Neuronal stem cell (in vitro differentiated cells): ENCODE data around the gene BABAM2.
"Not testable (repeated sequence)": the region's sequence is repeated elsewhere in the genome, so short reads cannot be mapped to it uniquely, and the experiment has no call there.

Source experiments
- DNase-seq: peaks from one replicate; pipeline ENCODE4 v3.0.0-alpha.2; 2013; ENCODE audit warnings: low spot score
- H2AFZ ChIP-seq: one replicate; pipeline ENCODE4 v1.6.1; 2013; ENCODE audit warnings: mild to moderate bottlenecking, low read length, inconsistent platforms
- H2AK5ac ChIP-seq: 2 replicates; pipeline ENCODE4 v1.6.1; 2013; ENCODE audit warnings: low read depth, mild to moderate bottlenecking, inconsistent platforms, low read length, moderate library complexity, mixed read lengths
- H2BK120ac ChIP-seq: 2 replicates; pipeline ENCODE4 v1.6.1; 2013; ENCODE audit warnings: low read depth, mild to moderate bottlenecking, inconsistent platforms, low read length, moderate library complexity, mixed read lengths
- H2BK12ac ChIP-seq: one replicate; pipeline ENCODE4 v1.6.1; 2013; ENCODE audit warnings: low read length, inconsistent platforms
- H2BK15ac ChIP-seq: 2 replicates; pipeline ENCODE4 v1.6.1; 2013; ENCODE audit warnings: mild to moderate bottlenecking, low read length, inconsistent platforms, mixed read lengths
- H2BK5ac ChIP-seq: one replicate; pipeline ENCODE4 v1.6.1; 2013; ENCODE audit warnings: inconsistent platforms, mild to moderate bottlenecking, low read length, moderate library complexity
- H3K14ac ChIP-seq: one replicate; pipeline ENCODE4 v1.6.1; 2013; ENCODE audit warnings: low read length, inconsistent platforms
- H3K18ac ChIP-seq: 2 replicates; pipeline ENCODE4 v1.6.1; 2013; ENCODE audit warnings: low read length, inconsistent platforms
- H3K23ac ChIP-seq: 2 replicates; pipeline ENCODE4 v1.6.1; 2013; ENCODE audit warnings: low read depth, mild to moderate bottlenecking, mixed read lengths, low read length, inconsistent platforms; ENCODE audit not compliant: poor library complexity
- H3K27ac ChIP-seq: replicated peaks from 3 replicates; pipeline ENCODE4 v1.5.1; 2013; ENCODE audit warnings: low read length, inconsistent platforms
- H3K27me3 ChIP-seq, 3 experiments: 2 replicates each; pipeline ENCODE4 v1.6.1; 2013; ENCODE audit warnings: low read length in 3 of 3, mild to moderate bottlenecking in 2 of 3, inconsistent platforms in 1 of 3, low read depth in 1 of 3, mixed read lengths in 1 of 3, moderate library complexity in 1 of 3; ENCODE audit not compliant: control insufficient read depth in 3 of 3, insufficient read depth in 3 of 3
- H3K36me3 ChIP-seq, 2 donors: replicated peaks in 1 of 2; 2 replicates each; pipeline ENCODE4 v1.6.1; 2013; ENCODE audit warnings: low read length in 2 of 2; ENCODE audit not compliant: control insufficient read depth in 2 of 2, insufficient read depth in 2 of 2
- H3K4ac ChIP-seq: 2 replicates; pipeline ENCODE4 v1.6.1; 2013; ENCODE audit warnings: inconsistent platforms, mild to moderate bottlenecking, low read length, moderate library complexity
- H3K4me1 ChIP-seq, 2 donors: 1 replicate in 1 of 2; 2 replicates in 1 of 2; pipeline ENCODE4 v1.6.1; 2013; ENCODE audit warnings: low read length in 2 of 2, low read depth in 1 of 2; ENCODE audit not compliant: control insufficient read depth in 2 of 2, insufficient read depth in 1 of 2
- H3K4me2 ChIP-seq: one replicate; pipeline ENCODE4 v1.6.1; 2013; ENCODE audit warnings: mild to moderate bottlenecking, low read length, inconsistent platforms; ENCODE audit not compliant: insufficient read depth, poor library complexity, severe bottlenecking
- H3K4me3 ChIP-seq, 2 donors: 2 replicates each; pipeline ENCODE4 v1.5.1; 2013; ENCODE audit warnings: low read length in 2 of 2, mild to moderate bottlenecking in 2 of 2, inconsistent platforms in 1 of 2, moderate library complexity in 1 of 2
- H3K79me1 ChIP-seq: one replicate; pipeline ENCODE4 v1.6.1; 2013; ENCODE audit warnings: low read depth, mild to moderate bottlenecking, inconsistent platforms, low read length, moderate library complexity
- H3K9ac ChIP-seq: one replicate; pipeline ENCODE4 v1.6.1; 2013; ENCODE audit warnings: mild to moderate bottlenecking, low read depth, low read length, inconsistent platforms; ENCODE audit not compliant: poor library complexity
- H3K9me3 ChIP-seq, 2 donors: replicated peaks in 1 of 2; 2 replicates each; pipeline versions ENCODE3 to v1.6.1; 2013; ENCODE audit warnings: low read length in 2 of 2, mild to moderate bottlenecking in 2 of 2, inconsistent platforms in 1 of 2, low read depth in 1 of 2, mixed read lengths in 1 of 2, moderate library complexity in 1 of 2; ENCODE audit not compliant: control insufficient read depth in 2 of 2, insufficient read depth in 1 of 2
- H4K8ac ChIP-seq: one replicate; pipeline ENCODE4 v1.6.1; 2013; ENCODE audit warnings: low read depth, mild to moderate bottlenecking, inconsistent platforms, low read length, moderate library complexity
- H4K91ac ChIP-seq: one replicate; pipeline ENCODE4 v1.6.1; 2013; ENCODE audit warnings: low read length, low read depth, mild to moderate bottlenecking, inconsistent platforms; ENCODE audit not compliant: poor library complexity
- WGBS, 2 donors: extraction: QIAGEN DNeasy Blood & Tissue Kit; methylation state at CpG; one replicate each; pipeline ENCODE4 v1.1.7; 2013; ENCODE audit warnings: missing lambda C conversion rate in 2 of 2, mixed read lengths in 1 of 2; ENCODE audit not compliant: insufficient read length in 2 of 2, insufficient replicate concordance in 1 of 2; ENCODE audit errors: extremely low coverage in 2 of 2; 5-methylcytosine and 5-hydroxymethylcytosine counted together

The BABAM2 gene

DNA sequence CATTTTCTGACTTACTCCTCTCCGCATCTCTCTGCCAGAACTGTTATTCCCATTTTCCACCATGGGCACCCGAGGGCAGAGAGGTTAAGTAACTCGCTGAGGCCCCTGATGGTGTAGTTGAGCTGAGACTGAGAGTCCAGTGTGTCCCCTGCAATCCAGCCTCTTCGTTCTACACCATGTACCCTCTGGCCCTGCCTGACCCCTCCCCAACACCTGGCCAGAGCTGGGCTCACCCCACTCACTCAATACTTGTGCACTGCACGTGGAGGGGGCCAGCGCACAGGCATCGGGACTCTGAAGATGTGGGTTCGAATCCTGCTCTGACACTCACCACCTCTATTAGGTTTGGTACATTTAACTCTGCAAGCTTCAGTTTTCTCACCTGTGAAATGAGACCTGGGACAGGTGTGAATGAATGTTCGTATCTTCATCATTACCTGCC, 477.8 kb downstream of the BABAM2 start:
- DNase-seq = no peak
- WGBS, 2 donors = no CpG with 5 or more reads among the region's 9 CpGs

DNA sequence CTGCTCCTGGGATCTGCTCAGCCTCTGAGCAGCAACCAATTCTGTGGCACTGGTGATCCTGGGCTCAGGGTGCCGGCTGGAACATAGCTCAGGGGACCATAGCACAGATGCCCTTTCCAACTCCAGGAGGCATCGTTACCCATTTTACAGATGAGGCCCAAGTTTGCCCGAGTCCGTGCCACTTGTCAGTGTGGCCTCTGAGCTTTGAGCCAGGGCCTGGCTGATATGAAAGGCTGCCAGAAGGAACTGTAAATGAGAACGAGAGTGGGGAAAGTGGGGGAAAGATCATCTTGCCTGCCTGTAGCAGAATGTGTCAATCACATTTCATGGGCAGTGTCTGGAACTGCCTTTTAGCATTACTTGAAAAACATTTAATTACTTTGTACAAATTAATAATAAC, 478.8 kb downstream of the BABAM2 start:
- no peak for DNase-seq
- WGBS, 2 donors = no CpG with 5 or more reads among the region's 5 CpGs
- H3K79me1 ChIP-seq = no peaks in the 10 kb centered on the region
- no peak overlapping the region for H4K91ac ChIP-seq
- H3K36me3 ChIP-seq = no peaks in the 10 kb centered on the region
- no peak overlapping the region for H2BK120ac ChIP-seq
- no peaks in the 10 kb centered on the region for H3K9me3 ChIP-seq
- H2AFZ ChIP-seq = no peak overlapping the region
- no peak overlapping the region for H2BK5ac ChIP-seq
- H4K8ac ChIP-seq = no peak overlapping the region
- no peak overlapping the region for H3K14ac ChIP-seq
- no peak overlapping the region for H3K27ac ChIP-seq
- peaks cover 0 to 17% (median 0%) of the 10 kb centered on the region in 3 experiments for H3K27me3 ChIP-seq
- no peak overlapping the region for H3K4me3 ChIP-seq
- H2BK15ac ChIP-seq = peak overlapping the region; percentile 65
- H3K23ac ChIP-seq = no peak overlapping the region
- H2AK5ac ChIP-seq = peak overlapping the region; percentile 24
- H3K9ac ChIP-seq = no peak overlapping the region
- H3K18ac ChIP-seq = peak overlapping the region; percentile 89
- H3K4ac ChIP-seq = no peak overlapping the region
- H2BK12ac ChIP-seq = no peak overlapping the region
- H3K4me2 ChIP-seq = no peak overlapping the region
- peaks cover 6% of the 10 kb centered on the region in 2 donors for H3K4me1 ChIP-seq

More for the DNA sequence above, 477.8 kb downstream of the BABAM2 start:
- Histone ChIP-seq H2AFZ (no peak overlapping the region), H2BK5ac (no peak overlapping the region), H3K4ac (no peak overlapping the region), H2BK120ac (no peak overlapping the region), H3K4me2 (no peak overlapping the region), H2BK12ac (no peak overlapping the region), H3K9me3 (no peaks in the 10 kb centered on the region), H3K27ac (no peak overlapping the region), H3K18ac (peak overlapping the region; percentile 53), H3K14ac (no peak overlapping the region), H3K27me3 (peaks cover 0 to 13% (median 0%) of the 10 kb centered on the region in 3 experiments), H3K23ac (no peak overlapping the region), H4K8ac (no peak overlapping the region), H4K91ac (no peak overlapping the region), H2AK5ac (peak overlapping the region; percentile 81), H3K36me3 (no peaks in the 10 kb centered on the region), H3K4me1 (peaks cover 6% of the 10 kb centered on the region in 2 donors), H2BK15ac (peak overlapping the region; percentile 65), H3K4me3 (no peak overlapping the region), H3K79me1 (no peaks in the 10 kb centered on the region), H3K9ac (no peak overlapping the region)

DNA sequence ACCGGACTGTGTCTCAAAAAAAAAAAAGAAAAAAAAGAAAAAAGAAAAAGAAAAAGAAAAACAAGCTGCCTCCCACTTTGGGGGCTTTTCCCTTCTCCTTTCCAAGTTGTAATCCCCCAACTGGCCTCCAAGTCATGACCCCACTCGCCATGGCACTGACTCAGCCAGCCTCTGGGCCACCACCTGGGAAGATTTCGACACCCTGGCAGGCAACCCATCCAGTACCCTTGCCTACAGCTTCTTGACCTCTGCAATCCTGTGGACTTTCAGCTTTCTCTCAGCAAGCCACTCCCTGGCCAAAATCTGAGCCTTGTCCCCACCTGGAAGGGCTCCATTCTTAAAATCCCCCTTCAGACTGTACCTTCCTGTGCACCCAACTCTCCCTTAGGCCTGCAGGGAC, 479.8 kb downstream of the BABAM2 start:
- Histone ChIP-seq H3K23ac (no peak overlapping the region), H3K4ac (no peak overlapping the region), H3K9ac (no peak overlapping the region), H2BK120ac (no peak overlapping the region), H3K4me1 (peaks cover 6% of the 10 kb centered on the region in 2 donors), H3K4me2 (no peak overlapping the region), H3K4me3 (no peak overlapping the region), H3K79me1 (no peaks in the 10 kb centered on the region), H3K27me3 (peaks cover 0 to 25% (median 0%) of the 10 kb centered on the region in 3 experiments), H2BK15ac (no peak overlapping the region), H4K8ac (no peak overlapping the region), H3K36me3 (no peaks in the 10 kb centered on the region), H2AFZ (no peak overlapping the region), H3K27ac (no peak overlapping the region), H3K18ac (no peak overlapping the region), H4K91ac (no peak overlapping the region), H3K9me3 (no peaks in the 10 kb centered on the region), H2AK5ac (no peak overlapping the region), H3K14ac (no peak overlapping the region), H2BK12ac (peak overlapping the region; percentile 47), H2BK5ac (no peak overlapping the region)
- DNase-seq = no peak
- WGBS, 2 donors = no CpG with 5 or more reads among the region's 3 CpGs

DNA sequence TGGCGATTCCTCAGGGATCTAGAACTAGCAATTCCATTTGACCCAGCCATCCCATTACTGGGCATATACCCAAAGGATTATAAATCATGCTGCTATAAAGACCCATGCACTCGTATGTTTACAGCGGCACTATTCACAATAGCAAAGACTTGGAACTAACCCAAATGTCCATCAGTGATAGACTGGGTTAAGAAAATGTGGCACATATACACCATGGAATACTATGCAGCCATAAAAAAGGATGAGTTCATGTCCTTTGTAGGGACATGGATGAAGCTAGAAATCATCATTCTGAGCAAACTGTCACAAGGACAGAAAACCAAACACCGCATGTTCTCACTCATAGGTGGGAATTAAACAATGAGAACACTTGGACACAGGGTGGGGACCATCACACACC, 481.2 kb downstream of the BABAM2 start:
- not testable (repeated sequence) for H3K4me1 ChIP-seq, H3K4ac ChIP-seq, H3K23ac ChIP-seq, H4K8ac ChIP-seq, H2BK120ac ChIP-seq, H3K18ac ChIP-seq, H3K14ac ChIP-seq, H2AFZ ChIP-seq, H3K4me2 ChIP-seq, H2AK5ac ChIP-seq, DNase-seq, H3K36me3 ChIP-seq, H3K4me3 ChIP-seq, H3K79me1 ChIP-seq, H4K91ac ChIP-seq, H3K9ac ChIP-seq, H3K9me3 ChIP-seq, H2BK12ac ChIP-seq, H2BK5ac ChIP-seq, H2BK15ac ChIP-seq, H3K27ac ChIP-seq
- peaks cover 0 to 28% (median 0%) of the 10 kb centered on the region in 3 experiments for H3K27me3 ChIP-seq
- WGBS, 2 donors = no CpG with 5 or more reads among the region's 4 CpGs
